Ovary (tissue), 3 donors: ENCODE results near the gene INMT.

Experiments
- EP300 ChIP-seq: sonication (generic); formaldehyde crosslinking; IDR thresholded peaks from one replicate; pipeline ENCODE4 v1.6.1; 2017; ENCODE audit warnings: antibody characterized with exemption
- TF ChIP-seq, protein P1 (sequence below), 3 donors: fragments of 450-650 bp in 2 of 3; fragments of 200-600 bp in 1 of 3; IDR thresholded peaks; one replicate each; pipeline versions ENCODE4 v1.5.1 to v1.8.0; 2016 to 2022; ENCODE audit warnings: antibody characterized with exemption in 3 of 3, mild to moderate bottlenecking in 1 of 3
- donor health status: DM: no; HTN: no; CAD: no.

DNA sequence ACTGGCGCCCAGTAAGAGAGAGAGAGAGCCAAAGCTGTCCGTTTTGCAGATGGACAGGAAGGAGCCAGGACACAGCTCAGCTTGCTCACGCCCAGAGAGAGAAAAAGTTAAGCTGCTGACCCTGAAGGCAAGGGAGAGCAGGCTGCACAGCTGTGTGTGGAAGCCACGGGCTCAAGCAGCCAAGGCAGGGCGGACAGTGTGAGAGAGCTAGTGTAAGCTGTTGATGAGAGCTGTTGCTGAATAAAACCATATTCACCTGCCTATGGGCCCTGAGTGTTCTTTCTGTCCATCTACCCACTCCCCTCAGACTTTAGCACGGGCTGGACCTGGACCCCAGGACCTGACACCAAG lies 5.4 kb downstream of the INMT start:
- TF ChIP-seq EP300: no peak
- TF ChIP-seq, protein P1, sequence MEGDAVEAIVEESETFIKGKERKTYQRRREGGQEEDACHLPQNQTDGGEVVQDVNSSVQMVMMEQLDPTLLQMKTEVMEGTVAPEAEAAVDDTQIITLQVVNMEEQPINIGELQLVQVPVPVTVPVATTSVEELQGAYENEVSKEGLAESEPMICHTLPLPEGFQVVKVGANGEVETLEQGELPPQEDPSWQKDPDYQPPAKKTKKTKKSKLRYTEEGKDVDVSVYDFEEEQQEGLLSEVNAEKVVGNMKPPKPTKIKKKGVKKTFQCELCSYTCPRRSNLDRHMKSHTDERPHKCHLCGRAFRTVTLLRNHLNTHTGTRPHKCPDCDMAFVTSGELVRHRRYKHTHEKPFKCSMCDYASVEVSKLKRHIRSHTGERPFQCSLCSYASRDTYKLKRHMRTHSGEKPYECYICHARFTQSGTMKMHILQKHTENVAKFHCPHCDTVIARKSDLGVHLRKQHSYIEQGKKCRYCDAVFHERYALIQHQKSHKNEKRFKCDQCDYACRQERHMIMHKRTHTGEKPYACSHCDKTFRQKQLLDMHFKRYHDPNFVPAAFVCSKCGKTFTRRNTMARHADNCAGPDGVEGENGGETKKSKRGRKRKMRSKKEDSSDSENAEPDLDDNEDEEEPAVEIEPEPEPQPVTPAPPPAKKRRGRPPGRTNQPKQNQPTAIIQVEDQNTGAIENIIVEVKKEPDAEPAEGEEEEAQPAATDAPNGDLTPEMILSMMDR (IDR thresholded peaks at IDR 0.05): no peak
